ENCODE measurements around the gene P2RY8.

P2RY8 gene

GRCh38 chrX:1442724-1443367 lies 94.1 kb downstream of the P2RY8 start:
- TF ChIP-seq CTCF (IDR thresholded peaks at IDR 0.05; ENCODE audit: borderline replicate concordance, control extremely low read depth, extremely low read depth, insufficient read depth, missing control alignments) = no peak
- in situ Hi-C loops (cut with MboI; ENCODE audit: low sequenced_read_pairs, unreplicated experiment) = no loop called here
- DNase-seq (ENCODE audit: low spot score) = no peak

GRCh38 chrX:1442016-1442665 lies 94.8 kb downstream of the P2RY8 start:
- DNase-seq (ENCODE audit: low spot score) = no peak
- no peak for TF ChIP-seq CTCF (IDR thresholded peaks at IDR 0.05; ENCODE audit: borderline replicate concordance, control extremely low read depth, extremely low read depth, insufficient read depth, missing control alignments)
- in situ Hi-C loops (cut with MboI; ENCODE audit: low sequenced_read_pairs, unreplicated experiment) = no loop called here

GRCh38 chrX:1440506-1440905 lies 96.5 kb downstream of the P2RY8 start:
- in situ Hi-C loops (cut with MboI; ENCODE audit: low sequenced_read_pairs, unreplicated experiment) = no loop called here
- no peak for DNase-seq (ENCODE audit: low spot score)
- no peak for TF ChIP-seq CTCF (IDR thresholded peaks at IDR 0.05; ENCODE audit: borderline replicate concordance, control extremely low read depth, extremely low read depth, insufficient read depth, missing control alignments)

GRCh38 chrX:1435241-1435895 lies 101.6 kb downstream of the P2RY8 start:
- in situ Hi-C loops (cut with MboI; ENCODE audit: low sequenced_read_pairs, unreplicated experiment) = no loop called here
- no peak for DNase-seq (ENCODE audit: low spot score)
- no peak for TF ChIP-seq CTCF (IDR thresholded peaks at IDR 0.05; ENCODE audit: borderline replicate concordance, control extremely low read depth, extremely low read depth, insufficient read depth, missing control alignments)

GRCh38 chrX:1434871-1435240 lies 102.1 kb downstream of the P2RY8 start:
- DNase-seq (ENCODE audit: low spot score) = no peak
- no peak for TF ChIP-seq CTCF (IDR thresholded peaks at IDR 0.05; ENCODE audit: borderline replicate concordance, control extremely low read depth, extremely low read depth, insufficient read depth, missing control alignments)
- in situ Hi-C loops (cut with MboI; ENCODE audit: low sequenced_read_pairs, unreplicated experiment) = no loop called here

- DNase-seq (ENCODE audit: low spot score) = no peak
- in situ Hi-C loops (cut with MboI; ENCODE audit: low sequenced_read_pairs, unreplicated experiment) = no loop called here
- no peak for TF ChIP-seq CTCF (IDR thresholded peaks at IDR 0.05; ENCODE audit: borderline replicate concordance, control extremely low read depth, extremely low read depth, insufficient read depth, missing control alignments)
Observed at GRCh38 chrX:1433646-1434357, 103.2 kb downstream of the P2RY8 start.
